Measurements from ENCODE around the gene GNG14.
"Not testable (repeated sequence)": the region's sequence is repeated elsewhere in the genome, so short reads cannot be mapped to it uniquely, and the experiment has no call there.

GNG14 gene

GRCh38 chr19:12687496-12688196, at the start of gene GNG14:
GNG14 (plus strand) TSS chr19:12687998; CDS start chr19:12688049, 51 bp downstream.
- DNase-seq: no peak

- no peak for DNase-seq
Observed at GRCh38 chr19:12638611-12639182, 49.1 kb upstream of the GNG14 start.

- peak; percentile 72 to 74 for DNase-seq
Observed at GRCh38 chr19:12639901-12640613, 47.7 kb upstream of the GNG14 start.

DNA sequence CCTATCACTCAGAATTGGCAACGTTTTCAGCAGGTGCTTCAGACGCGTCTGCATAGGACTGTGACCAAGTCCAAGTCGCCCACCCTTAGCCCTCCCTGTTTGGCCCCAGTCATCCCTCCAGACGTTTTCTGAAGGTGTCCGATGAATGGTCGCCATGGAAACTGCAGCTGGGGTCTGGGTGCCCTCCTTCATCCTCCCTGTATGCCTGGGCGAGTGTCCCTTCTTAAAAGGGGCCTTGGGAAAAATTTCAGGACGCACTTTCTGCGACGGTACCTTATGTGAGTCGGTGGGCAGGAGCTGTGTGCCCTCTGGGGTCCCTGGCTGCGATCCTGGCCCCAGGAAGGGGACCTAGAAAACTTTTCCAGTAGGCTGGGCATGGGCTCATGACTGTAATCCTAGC, 46.3 kb upstream of the GNG14 start:
- DNase-seq: no peak

- DNase-seq: no peak
Observed at GRCh38 chr19:12642506-12642905, 45.3 kb upstream of the GNG14 start.

- DNase-seq: not testable (repeated sequence)
Observed at GRCh38 chr19:12643716-12644115, 44.1 kb upstream of the GNG14 start.

- no peak for DNase-seq
Observed at GRCh38 chr19:12646551-12646950, 41.2 kb upstream of the GNG14 start.

GRCh38 chr19:12647047-12647446, 40.8 kb upstream of the GNG14 start:
- DNase-seq: no peak

- DNase-seq: peak; percentile 15 to 63
Observed at GRCh38 chr19:12647490-12648071, 40.2 kb upstream of the GNG14 start.

DNA sequence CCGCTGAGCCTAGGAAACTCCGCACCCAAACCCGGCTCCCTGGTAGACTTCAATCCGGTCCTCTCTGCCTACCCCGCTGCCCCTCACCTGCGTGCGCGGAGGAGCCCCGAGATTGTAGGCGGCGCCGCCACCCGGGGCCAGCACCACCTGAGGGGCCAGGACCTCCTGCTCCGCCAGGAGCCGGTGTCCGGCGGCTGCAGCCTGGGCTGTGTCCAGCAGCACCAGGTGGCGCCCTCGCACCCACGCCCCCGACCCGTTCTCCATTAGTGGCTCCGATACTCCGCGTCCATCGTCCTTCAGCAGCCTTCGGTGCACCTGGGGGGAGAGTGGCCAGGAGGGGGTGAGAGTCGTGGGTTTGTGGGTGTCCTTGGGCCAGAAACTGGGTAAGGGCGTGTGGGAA, 39.7 kb upstream of the GNG14 start:
- DNase-seq: no peak

DNA sequence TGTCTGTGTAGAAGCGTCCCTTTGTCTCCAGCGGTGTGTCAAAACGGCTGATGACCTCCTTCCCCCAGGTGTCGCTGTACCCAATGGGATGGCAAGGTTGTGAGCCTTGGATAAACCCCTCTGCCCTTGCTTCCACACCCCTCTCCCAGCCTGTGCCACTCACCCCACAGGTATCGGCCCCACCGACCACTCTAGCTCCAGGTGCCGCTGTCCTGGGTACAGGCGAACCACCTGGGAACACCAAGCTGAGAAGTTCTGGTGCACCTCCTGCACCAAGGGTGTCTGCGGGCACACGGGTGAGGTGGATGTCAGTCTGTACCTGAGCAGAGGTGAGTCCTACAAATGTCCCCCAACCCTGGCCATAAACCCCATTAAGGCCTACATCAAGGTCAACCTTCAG, 37.9 kb upstream of the GNG14 start:
- DNase-seq: no peak

DNA sequence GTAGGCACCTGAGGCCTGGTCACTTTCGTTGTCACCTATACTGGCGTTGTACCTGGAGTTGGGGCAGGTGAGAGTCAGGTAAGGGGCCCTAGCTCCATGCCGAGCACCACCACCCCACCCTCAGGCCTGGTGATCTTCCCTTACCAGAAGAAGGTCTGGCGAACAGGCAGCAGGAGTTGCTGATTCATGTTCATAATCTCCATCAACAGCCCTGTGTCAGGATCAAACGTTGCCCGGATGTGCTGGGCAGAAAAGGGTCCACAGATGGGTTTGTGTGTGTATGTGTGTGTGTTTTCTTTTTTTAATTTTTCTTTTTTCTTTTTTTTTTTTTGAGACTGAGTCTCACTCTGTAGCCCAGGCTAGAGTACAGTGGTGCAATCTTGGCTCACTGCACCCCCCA, 35.6 kb upstream of the GNG14 start:
- DNase-seq: no peak

- DNase-seq: no peak
Observed at GRCh38 chr19:12655546-12655945, 32.3 kb upstream of the GNG14 start.

DNA sequence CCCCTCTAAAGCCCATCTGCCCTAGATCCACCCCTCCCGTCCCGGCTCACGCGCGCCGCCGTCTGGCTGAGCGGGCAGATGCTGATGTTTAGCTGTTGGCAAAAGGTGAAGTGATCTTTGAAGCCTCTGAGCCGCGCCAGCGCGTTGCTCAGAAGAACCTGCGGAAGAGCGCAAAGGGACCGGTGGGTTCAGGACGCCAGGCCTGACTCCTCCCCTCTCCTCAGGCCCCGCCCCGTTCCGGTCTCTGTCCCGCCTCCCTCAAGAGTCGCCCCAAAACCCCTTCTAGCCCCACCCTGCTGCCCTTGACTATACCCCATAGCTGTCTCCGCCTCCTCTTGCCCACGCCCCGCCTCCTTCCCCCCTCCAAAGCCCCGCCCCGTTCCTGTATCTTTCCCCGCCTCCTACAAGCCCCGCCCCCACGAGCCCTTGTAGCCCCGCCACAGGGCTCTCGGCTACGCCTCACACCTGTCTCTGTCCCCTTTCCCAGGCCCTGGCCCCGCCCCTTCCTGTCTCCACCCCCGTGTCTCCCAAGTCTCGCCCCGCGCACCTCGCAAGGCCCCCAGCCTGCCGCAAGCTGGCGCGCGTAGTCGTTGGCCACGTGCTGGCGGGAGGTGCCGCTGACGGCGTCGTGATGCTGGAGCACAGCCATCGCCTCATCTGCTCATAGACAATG, 30.8 kb upstream of the GNG14 start:
- no peak for DNase-seq

GRCh38 chr19:12657966-12658365, 29.8 kb upstream of the GNG14 start:
- DNase-seq: no peak

DNA sequence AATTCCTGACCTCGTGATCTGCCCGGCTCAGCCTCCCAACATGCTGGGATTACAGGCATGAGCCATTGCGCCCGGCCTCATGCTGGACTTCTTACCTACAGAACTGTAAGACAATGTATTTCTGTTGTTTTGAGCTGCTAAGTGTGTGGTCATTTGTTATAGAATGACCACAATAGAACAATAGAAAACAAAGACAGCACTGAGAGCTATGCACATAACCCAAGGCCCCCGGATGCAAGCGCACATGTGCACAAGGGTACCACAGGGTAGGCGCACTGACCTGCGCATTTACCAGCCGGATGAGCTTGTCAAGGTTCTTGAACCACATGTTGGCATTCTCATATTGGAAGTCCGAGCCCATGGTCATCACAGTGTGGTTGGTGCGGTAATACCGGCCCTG, 26.8 kb upstream of the GNG14 start:
- DNase-seq: no peak

DNA sequence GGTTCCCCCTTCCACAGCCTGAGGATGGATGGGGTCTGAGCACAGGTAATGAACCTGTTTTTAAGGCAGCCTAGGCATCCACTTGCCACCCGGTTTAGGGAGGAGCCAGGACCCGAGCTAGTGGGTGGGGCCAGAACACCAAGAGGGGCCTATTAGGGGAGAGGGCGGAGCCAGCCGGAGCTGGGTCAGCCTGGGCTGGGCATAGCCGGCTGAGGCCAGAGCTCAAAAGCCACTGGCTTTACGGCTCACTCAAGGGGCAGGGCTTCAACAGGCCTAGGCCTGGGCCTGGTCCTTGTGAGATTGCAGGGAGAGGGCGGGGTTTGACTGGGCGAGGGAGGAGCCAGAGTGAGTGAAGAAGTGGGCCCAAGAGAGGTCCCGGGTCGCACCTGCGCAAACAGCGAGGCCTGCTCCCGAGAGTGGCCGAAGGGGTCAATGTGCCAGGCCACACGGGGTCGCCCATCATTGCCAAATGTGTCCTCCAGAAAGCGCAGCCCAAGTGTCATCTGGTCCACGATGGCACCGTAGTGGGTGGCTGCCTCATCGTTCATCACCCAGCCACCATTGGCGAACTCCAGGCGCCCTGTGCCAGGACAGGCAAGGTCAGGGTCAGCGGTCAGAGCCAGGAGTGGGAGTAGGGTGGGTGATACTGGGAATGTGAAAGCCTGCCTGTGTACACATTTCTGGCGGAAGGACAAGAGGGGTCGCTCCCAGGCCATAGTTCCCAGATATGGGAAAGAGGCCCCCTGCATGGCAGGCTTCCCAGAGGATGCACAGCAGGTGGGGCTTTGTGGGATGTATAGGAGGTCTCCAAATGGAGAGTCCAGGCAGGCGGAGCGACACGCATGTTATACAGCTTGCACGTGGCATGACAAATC, 23.2 kb upstream of the GNG14 start:
- DNase-seq: no peak

DNA sequence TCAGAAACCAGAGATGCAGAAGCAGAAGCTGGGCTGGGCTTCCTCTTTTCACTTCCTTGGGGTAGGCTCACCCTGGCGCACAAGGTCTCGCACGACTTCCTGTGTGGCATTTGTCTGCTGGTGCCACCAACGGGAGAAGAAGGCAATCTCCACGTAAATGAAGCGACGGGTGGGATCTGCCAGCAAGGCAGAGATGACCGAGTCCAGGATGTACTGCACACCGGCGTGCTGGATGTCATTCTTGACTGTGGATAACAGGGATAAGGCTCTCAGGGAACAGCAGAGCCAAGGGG, 22.6 kb upstream of the GNG14 start:
- DNase-seq: no peak

- DNase-seq: no peak
Observed at GRCh38 chr19:12665671-12666264, 22.0 kb upstream of the GNG14 start.

DNA sequence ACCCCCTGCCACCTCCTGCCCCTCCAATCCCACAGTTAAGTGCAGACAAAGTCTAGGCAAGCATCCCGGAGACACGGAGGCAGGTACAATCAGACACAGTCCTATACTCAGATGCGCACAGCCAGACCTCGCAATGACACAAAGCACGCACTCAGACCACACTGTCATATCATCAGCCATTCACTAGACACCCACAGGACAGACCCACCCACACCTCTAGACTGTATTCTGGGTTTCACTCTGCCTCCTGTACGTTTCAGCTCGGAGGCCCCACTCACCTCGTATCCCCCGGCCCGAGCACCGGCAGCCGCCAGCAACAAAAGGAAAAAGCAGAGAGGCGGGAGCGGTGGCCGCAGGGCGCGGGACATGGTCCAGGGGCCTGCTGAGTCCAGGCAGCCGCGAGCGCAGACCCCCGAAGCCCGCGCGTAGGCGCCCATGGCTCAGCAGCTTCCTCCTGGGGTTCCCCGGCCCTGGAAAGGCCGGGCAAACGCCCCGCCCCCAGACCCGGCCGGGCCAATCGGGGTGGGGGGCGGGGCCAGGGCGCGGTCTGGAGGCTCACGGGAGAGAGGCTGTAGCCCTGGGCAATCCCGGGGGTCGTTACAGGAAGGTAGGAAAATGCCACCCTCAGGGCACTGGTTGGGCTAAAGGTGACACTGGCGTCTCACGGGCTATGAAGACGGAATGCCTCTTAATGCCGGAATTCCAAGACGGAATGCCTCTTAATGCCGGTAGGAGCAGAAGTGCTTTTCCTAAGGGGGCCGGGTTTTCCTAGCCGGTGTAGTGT, 21.3 kb upstream of the GNG14 start, which contains the start of the genes MAN2B1 and WDR83:
Gene MAN2B1, minus strand, starts transcription at position 478 of the 784 bp plus-strand sequence. Its CDS starts 41 bp downstream, at position 437.
Gene WDR83, plus strand, starts transcription at position 543 of the 784 bp plus-strand sequence. CDS start 2,984 bp downstream, outside the sequence.
- DNase-seq: peak; percentile 75 to 78

All from NCI-H2081 (cell line).